ENCODE measurements around the gene NDUFA7.
"Not testable (repeated sequence)": the region's sequence is repeated elsewhere in the genome, so short reads cannot be mapped to it uniquely, and the experiment has no call there.

NDUFA7 gene

DNA sequence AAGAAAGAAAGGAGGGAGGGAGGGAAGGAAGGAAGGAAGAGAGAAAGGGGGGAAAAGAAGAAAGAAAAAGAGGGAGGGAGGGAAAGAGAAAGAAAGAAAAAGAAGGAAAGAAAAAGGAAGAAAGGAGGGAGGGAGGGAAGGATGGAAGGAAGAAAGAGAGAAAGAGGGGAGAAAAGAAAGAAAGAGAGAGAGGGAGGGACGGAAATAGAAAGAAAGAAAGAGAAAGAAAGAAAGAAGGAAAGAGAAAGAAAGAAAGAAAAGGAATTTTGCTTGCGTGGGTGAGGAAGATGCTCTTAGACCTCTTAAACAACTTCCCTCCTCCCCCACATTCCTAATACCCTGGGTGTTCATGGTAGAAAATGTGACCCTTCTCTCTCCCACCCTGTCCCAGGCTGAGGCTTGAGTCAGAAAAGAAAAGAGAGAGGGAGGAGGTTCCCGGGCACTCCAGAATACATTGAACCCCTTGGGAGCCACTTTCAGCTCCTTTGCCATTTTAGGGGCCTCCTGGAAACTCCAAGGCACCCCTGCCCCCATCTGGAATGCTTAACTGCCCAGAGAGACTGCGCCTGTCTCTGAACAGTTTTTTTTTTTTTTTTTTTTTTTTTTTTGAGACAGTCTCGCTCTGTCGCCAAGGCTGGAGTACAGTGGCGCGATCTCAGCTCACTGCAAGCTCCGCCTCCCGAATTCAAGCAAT, 31.1 kb upstream of the NDUFA7 start:
- H3K36me3 Mint-ChIP-seq (ENCODE audit: low read depth), result no peaks in the 10 kb centered on the region

DNA sequence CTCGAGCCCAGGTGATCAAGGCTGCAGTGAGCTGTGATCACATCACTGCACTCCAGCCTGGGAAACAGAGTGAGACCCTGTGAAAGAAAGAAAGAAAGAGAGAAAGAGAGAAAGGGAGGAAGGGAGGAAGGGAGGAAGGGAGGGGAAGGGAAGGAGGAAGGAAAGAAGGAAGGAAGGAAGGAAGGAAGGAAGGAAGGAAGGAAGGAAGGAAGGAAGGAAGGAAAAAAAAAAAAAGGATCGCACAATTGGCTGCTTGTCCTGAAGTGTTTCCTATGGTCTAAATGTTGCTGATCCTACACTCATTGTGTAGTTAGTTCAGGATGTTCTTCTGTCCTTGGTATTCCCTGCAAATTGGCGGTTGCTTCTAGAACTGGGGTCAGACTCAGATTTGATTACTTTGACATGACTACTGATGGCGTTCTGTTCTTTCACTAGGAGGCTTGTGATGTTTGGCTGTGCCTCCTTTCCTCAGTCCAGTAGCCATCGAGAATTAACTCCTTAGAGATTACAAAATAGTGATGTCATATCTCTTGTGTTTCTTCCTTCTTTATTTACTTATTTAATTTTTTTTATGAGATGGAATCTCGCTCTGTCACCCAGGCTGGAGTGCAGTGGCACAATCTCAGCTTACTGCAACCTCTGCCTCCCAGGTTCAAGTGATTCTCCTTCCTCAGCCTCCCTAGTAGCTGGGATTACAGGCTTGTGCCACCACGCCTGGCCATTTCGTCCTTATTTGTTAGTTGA, 28.6 kb upstream of the NDUFA7 start:
- not testable (repeated sequence) for H3K9me3 Mint-ChIP-seq; H3K4me1 Mint-ChIP-seq (ENCODE audit: low read depth); H3K36me3 Mint-ChIP-seq (ENCODE audit: low read depth); H3K4me3 Mint-ChIP-seq; H3K27ac Mint-ChIP-seq
- H3K27me3 Mint-ChIP-seq, result peaks cover 26% of the 10 kb centered on the region

More for the DNA sequence above, 31.1 kb upstream of the NDUFA7 start:
- Mint-ChIP-seq H3K4me3 (no peak overlapping the region), H3K9me3 (no peaks in the 10 kb centered on the region), H3K4me1 (ENCODE audit: low read depth) (peaks cover 16% of the 10 kb centered on the region), H3K27ac (no peak overlapping the region), H3K27me3 (peaks cover 26% of the 10 kb centered on the region)

DNA sequence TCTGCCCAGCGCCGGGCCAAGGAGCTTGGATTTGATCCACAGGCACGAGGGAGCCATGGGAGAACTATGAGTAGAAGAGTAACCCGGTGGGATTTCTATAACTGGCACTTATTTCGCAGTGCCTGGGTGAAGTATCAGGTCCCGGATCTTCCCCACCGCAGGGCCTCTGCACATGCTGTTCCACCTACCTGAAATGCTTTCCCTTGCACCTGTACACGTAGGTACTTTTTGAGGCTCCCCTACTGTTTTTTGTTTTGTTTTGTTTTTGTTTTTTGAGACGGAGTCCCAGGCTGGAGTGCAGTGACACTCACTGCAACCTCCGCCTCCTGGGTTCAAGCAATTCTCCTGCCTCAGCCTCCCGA, 22.3 kb upstream of the NDUFA7 start:
- Mint-ChIP-seq H3K4me3 (peak overlapping the region; percentile 64), H3K27me3 (peaks cover 17% of the 10 kb centered on the region), H3K27ac (no peak overlapping the region), H3K4me1 (ENCODE audit: low read depth) (peaks cover 18% of the 10 kb centered on the region), H3K36me3 (ENCODE audit: low read depth) (no peaks in the 10 kb centered on the region), H3K9me3 (no peaks in the 10 kb centered on the region)

DNA sequence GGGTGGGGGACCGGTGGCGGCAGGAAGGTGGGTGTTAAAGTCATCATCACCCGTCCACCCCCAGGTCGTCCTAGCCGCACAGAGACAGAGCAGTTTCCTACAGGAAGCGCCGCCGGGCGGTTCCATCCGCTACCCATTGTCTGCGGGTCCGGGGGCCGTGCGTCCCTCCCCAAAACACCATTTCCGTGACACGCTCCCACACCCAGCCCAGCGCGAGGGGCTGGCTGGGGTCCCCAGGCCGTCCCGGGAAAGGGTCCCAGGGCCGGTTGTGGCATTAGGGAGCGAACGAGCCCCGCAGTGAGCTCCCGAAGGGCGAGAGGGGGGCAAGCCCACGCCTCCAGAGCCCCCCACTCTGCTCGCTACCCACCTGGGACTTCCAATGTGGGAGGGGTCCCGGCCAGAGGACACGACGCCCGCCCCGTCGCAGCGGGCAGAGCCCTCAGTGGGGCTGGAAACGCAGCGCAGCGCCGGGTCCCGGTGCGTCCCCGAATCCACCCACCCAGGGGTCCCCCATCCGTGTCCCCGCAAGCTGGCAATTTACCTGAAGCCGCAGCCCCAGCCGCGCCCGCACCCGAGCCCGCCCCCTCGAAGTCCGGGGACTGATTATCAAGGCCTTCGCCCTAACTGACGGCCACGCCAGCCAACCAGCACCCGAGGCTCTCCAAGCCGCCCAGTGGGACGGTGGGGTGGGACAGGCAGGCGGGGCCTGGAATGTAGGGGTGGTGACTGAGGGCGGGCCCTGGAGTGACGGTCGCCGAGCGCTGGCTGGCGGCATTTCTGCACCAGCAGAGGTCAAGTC, 21.7 kb upstream of the NDUFA7 start, which contains the start of gene KANK3:
Gene KANK3, minus strand, starts transcription at position 579 of the 799 bp plus-strand sequence. CDS start 5,434 bp downstream, outside the sequence.
- no peaks in the 10 kb centered on the region for H3K36me3 Mint-ChIP-seq (ENCODE audit: low read depth)
- no peak within 1 kb of the TSS for H3K27ac Mint-ChIP-seq
- H3K4me1 Mint-ChIP-seq (ENCODE audit: low read depth), result peaks cover 18% of the 10 kb centered on the region
- H3K4me3 Mint-ChIP-seq, result peak within 1 kb of the TSS; percentile 64
- peaks cover 22% of the 10 kb centered on the region for H3K27me3 Mint-ChIP-seq
- no peaks in the 10 kb centered on the region for H3K9me3 Mint-ChIP-seq

DNA sequence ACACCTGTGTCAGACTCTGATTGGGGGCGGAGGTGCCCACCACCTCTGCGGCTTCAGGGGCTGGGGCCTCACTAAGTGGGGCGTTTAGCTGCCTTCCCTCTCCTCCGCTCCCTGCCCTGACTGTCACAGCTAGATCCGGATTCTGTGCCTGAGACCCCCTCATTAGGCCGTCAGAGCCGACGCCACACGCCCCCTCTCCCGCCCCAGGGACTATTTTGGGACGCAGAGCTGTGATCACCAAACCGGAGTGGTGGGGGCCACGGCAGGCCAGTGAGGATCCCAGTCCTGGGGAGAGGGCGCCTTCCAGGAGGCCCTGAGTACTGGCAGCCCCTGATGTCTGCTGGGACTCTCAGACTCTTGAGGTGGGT, 21.1 kb upstream of the NDUFA7 start:
- Mint-ChIP-seq H3K36me3 (ENCODE audit: low read depth) (no peaks in the 10 kb centered on the region), H3K27ac (no peak overlapping the region), H3K4me1 (ENCODE audit: low read depth) (peaks cover 18% of the 10 kb centered on the region), H3K27me3 (peaks cover 27% of the 10 kb centered on the region), H3K9me3 (no peaks in the 10 kb centered on the region), H3K4me3 (no peak overlapping the region)

DNA sequence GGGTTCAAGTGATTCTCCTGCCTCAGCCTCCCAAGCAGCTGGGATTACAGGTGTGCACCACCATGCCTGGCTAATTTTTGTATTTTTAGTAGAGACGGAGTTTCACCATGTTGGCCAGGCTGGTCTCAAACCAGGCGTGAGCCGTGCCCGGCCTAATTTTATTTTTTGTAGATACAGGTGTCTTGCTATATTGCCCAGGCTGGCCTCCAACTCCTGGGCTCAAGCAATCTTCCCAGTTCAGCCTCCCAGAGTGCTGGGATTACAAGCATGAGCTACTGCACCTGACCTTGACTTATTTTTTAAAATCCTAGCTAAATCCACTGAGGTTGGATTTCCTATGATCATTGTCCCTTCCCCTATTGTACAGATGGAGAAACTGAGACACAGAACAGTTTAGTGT, 20.3 kb upstream of the NDUFA7 start:
- H3K4me3 Mint-ChIP-seq, result not testable (repeated sequence)

DNA sequence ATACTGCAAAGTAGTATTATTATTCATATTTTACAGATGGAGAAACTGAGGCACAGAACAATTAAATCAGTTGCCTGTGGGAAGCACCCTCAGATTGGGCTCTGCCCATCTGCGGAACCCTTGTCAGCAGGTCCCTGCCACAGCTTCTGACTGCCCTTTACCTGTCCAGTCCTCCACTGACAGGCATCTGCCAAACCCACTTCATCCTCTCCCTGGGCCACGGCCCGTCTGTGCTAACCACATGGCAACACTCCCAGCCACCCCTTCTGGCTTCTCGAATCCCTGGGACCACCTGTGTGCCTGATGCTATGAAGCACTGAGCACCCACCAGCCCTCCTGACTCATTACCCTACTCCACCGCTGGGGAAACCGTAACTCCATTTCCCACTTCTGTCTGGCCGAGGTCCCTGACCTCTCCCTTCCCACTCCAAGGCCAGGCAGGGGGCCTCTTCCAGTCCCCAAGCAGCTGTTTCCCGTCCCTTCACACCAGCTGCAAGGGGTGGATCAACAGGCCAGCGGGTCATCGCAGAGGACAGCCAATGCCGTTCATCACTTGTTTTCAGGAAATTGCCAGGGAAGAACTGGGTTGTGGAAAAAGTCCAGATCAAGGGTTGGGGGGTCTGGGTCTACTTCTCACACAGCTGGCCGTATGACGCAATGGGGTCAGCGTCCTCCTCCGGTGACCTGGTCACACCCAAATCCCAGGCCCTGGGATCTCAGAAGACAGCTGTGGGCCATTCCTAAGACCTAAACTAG, 19.3 kb upstream of the NDUFA7 start:
- Mint-ChIP-seq H3K27me3 (peaks cover 36% of the 10 kb centered on the region), H3K36me3 (ENCODE audit: low read depth) (no peaks in the 10 kb centered on the region), H3K9me3 (no peaks in the 10 kb centered on the region), H3K4me3 (no peak overlapping the region), H3K27ac (peak overlapping the region; percentile 52), H3K4me1 (ENCODE audit: low read depth) (peaks cover 22% of the 10 kb centered on the region)

More for the DNA sequence above, 20.3 kb upstream of the NDUFA7 start:
- H3K36me3 Mint-ChIP-seq (ENCODE audit: low read depth); H3K27ac Mint-ChIP-seq; H3K9me3 Mint-ChIP-seq: not testable (repeated sequence)
- H3K4me1 Mint-ChIP-seq (ENCODE audit: low read depth), result peaks cover 18% of the 10 kb centered on the region
- peaks cover 31% of the 10 kb centered on the region for H3K27me3 Mint-ChIP-seq

DNA sequence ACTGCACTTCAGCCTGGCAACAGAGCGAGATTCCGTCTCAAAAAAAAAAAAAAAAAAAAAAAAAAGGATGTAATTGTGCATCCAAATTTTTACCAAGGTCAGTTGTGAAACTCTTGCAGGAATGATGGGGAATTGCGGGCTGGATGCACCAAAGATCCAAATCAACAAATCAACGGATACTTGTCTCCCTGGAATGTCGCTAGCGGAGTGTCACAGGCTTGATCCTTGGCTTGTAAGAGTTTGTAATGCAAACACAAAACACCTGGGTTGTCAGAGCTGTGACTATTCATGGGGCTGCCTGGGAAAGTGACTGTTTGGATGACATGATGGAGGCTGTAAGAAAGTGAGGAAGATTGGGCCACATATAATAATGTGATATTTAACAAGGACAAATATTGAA, 17.7 kb upstream of the NDUFA7 start:
- Mint-ChIP-seq H3K36me3 (ENCODE audit: low read depth) (no peaks in the 10 kb centered on the region), H3K9me3 (no peaks in the 10 kb centered on the region), H3K27ac (no peak overlapping the region), H3K4me3 (no peak overlapping the region), H3K27me3 (peaks cover 41% of the 10 kb centered on the region), H3K4me1 (ENCODE audit: low read depth) (peaks cover 22% of the 10 kb centered on the region)

DNA sequence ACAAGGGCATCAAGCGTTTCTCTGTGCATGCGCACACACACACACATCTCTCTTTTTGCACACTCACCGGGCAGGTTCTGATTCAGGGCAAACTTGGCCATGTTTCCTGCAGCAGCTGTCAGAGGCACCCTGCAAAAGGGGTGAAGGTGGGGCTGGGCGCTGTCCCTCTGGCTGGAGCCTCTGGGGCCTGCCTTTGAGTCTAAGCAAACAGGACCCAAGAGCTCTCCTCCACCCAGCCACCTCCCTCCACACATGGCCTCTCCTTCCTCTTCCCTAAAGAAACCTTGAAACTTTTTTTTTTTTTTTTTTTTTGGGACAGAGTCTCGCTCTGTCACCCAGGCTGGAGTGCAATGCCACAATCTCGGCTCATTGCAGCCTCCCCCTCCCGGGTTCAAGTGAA, 16.6 kb upstream of the NDUFA7 start:
- Mint-ChIP-seq H3K27me3 (peaks cover 41% of the 10 kb centered on the region), H3K4me3 (no peak overlapping the region), H3K27ac (no peak overlapping the region), H3K9me3 (no peaks in the 10 kb centered on the region), H3K4me1 (ENCODE audit: low read depth) (peaks cover 18% of the 10 kb centered on the region), H3K36me3 (ENCODE audit: low read depth) (no peaks in the 10 kb centered on the region)

DNA sequence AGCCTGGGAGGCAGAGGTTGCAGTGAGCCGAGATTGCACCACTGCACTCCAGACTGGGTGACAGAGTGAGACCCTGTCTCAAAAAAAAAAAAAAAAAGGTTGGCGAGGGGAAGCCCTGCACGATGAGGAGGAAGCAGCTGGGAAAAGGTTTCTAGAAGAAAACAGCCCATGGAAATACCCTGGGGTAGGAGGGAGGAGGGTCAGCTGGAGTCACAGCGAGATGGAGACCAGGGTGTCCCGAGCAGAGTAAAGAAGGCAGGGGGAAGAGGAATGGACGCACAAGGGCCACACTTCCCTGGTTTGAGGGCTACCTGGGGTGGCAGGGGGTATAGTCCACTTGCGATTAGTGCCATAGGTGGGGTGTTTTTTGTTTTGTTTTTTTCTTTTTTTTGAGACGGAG, 15.5 kb upstream of the NDUFA7 start:
- H3K4me1 Mint-ChIP-seq (ENCODE audit: low read depth), result peaks cover 10% of the 10 kb centered on the region
- H3K27ac Mint-ChIP-seq, result no peak overlapping the region
- H3K27me3 Mint-ChIP-seq, result peaks cover 38% of the 10 kb centered on the region
- no peaks in the 10 kb centered on the region for H3K9me3 Mint-ChIP-seq
- no peak overlapping the region for H3K4me3 Mint-ChIP-seq
- H3K36me3 Mint-ChIP-seq (ENCODE audit: low read depth), result no peaks in the 10 kb centered on the region

DNA sequence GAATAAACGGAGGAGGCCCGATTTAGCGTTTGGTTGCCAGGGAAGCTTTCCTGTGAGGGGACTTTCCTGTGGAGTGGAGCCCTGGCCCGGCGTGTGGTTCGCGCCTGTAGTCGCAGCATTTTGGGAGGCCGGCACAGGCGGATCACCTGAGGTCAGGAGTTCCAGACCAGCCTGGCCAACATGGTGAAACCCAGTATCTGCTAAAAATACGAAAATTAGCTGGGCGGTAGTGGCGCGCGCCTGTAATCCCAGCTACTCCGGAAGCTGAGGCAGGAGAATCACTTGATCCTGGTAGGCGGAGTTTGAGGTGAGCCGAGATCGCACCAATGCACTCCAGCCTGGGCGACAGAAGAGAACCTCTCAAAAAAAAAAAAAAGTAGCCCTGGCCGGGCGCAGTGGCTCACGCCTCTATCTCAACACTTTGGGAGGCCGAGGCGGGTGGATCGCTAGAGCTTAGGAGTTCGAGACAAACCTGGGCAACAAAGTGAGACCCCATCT, 14.9 kb upstream of the NDUFA7 start:
- Mint-ChIP-seq H3K27ac (no peak overlapping the region), H3K9me3 (no peaks in the 10 kb centered on the region), H3K4me3 (peak overlapping the region; percentile 60), H3K27me3 (peaks cover 37% of the 10 kb centered on the region), H3K4me1 (ENCODE audit: low read depth) (peaks cover 9% of the 10 kb centered on the region), H3K36me3 (ENCODE audit: low read depth) (no peaks in the 10 kb centered on the region)

DNA sequence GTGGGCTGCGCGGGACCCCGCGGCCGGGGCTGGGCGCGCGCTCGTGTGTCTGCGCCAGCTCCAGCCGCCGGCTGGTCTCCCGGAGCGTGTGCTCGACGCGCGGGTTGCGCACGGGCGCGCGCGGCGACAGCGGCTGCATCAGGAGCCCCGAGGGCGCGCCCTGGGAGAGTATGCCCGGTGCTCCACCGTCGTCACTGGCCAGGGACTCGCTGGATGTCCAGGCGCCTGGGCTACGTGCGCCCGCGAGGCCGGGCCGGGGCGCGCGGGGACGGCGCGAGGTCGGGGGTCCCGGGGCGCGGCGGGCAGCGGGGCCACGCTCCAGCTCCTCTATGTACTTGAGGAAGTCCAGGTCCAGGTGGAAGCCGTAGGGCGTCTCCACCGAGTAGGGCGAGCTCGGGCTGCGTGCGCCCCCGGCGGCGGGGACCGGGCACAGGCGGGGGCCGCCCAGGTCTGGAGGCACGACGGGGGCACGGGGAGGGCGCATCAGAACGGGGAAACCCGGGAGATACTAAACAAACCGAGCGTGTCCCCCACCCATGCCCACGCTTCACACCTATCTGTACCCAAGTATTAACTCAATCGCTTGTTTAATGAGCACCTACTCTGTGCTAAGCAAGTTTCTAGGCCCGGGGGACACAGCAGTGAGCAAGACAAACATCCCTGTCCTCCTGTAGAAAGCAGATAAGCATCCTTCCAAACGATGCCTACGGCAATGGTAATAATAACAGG, 14.3 kb upstream of the NDUFA7 start:
- Mint-ChIP-seq H3K4me1 (ENCODE audit: low read depth) (peaks cover 7% of the 10 kb centered on the region), H3K9me3 (no peaks in the 10 kb centered on the region), H3K4me3 (peak overlapping the region; percentile 60), H3K27me3 (peaks cover 33% of the 10 kb centered on the region), H3K27ac (no peak overlapping the region), H3K36me3 (ENCODE audit: low read depth) (no peaks in the 10 kb centered on the region)

DNA sequence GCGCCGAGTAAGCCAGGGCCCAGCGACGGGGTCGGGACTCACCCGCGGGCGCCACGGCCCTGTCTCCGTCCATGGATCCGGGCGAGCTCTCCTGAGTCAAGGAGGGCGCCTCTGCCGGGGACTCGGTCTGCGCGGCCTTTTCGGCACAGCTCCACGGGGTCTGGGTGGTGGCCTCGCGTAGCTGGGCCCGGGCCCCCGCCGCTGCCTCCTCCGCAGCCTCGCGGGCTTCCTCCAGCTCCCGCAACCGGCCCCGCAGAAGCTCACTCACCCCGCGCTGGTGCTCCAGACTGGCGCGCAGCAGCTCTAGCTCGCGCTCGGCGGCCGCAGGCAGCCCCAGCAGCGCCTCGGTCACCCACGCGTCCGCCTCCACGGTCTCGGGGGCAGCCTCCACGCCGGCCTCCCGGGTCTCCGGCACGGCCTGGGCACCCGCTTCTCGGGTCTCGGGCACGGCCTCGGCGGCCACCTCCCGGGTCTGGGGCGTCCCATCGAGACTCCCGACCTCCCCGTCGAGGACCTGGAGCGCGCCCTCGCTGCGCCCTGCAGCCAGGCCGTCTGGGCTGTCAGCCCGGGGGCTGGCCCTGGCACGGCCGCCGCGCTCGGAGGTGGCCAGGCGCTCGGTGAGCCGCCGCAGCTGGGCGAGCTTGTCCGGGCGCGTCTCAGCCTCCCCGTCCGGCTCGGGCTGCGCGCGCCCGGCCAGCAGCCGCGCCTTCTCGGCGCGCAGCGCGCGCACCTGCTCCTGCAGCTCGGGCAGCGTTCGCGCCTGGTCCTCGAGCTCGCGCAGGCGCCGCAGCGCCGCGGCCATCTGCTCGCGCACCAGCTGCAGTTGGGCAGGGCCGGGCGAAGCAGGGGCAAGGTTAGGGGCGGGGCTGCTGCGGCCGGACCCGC, 13.5 kb upstream of the NDUFA7 start:
- H3K27me3 Mint-ChIP-seq, result peaks cover 31% of the 10 kb centered on the region
- no peak overlapping the region for H3K27ac Mint-ChIP-seq
- H3K36me3 Mint-ChIP-seq (ENCODE audit: low read depth), result no peaks in the 10 kb centered on the region
- H3K4me1 Mint-ChIP-seq (ENCODE audit: low read depth), result peaks cover 4% of the 10 kb centered on the region
- H3K4me3 Mint-ChIP-seq, result no peak overlapping the region
- no peaks in the 10 kb centered on the region for H3K9me3 Mint-ChIP-seq
